Astrocyte (in vitro differentiated cells and primary cell): ENCODE measurements around the gene HS6ST1.

ENCODE experiments used
- EZH2 ChIP-seq: IDR thresholded peaks from 2 replicates; pipeline ENCODE4 v1.6.1; 2012; ENCODE audit warnings: mild to moderate bottlenecking, low read length, inconsistent platforms; ENCODE audit not compliant: insufficient read depth
- TF ChIP-seq, protein P1 (sequence below): IDR thresholded peaks from 2 replicates; pipeline ENCODE4 v1.5.1; 2011; ENCODE audit warnings: low read depth, mild to moderate bottlenecking, inconsistent platforms, low read length, moderate library complexity; ENCODE audit not compliant: insufficient read depth

DNA sequence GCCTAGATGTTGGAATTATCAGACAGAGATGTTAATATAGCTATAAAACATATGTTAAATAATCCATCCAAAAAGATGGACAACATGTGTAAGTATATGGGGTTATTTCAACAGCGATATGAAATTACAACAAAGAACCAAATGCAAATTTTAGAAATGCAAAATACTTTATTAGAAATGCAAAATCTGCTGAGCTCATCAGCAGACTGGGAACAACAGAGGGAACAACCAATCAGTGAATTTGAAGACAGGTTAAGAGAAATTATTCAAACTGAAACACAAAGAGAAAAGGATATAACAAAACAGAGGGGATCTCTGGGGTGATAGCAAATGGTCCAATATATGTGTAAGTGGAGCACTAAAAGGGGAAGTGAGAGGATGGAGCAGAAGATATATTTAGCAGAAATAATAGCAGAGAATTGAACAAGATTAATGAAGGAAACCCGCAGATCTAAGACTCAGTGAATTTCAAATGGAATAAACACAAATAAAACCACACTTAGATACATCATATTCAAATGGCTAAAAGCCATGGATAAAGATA lies 13.5 kb upstream of the HS6ST1 start:
- TF ChIP-seq, protein P1, sequence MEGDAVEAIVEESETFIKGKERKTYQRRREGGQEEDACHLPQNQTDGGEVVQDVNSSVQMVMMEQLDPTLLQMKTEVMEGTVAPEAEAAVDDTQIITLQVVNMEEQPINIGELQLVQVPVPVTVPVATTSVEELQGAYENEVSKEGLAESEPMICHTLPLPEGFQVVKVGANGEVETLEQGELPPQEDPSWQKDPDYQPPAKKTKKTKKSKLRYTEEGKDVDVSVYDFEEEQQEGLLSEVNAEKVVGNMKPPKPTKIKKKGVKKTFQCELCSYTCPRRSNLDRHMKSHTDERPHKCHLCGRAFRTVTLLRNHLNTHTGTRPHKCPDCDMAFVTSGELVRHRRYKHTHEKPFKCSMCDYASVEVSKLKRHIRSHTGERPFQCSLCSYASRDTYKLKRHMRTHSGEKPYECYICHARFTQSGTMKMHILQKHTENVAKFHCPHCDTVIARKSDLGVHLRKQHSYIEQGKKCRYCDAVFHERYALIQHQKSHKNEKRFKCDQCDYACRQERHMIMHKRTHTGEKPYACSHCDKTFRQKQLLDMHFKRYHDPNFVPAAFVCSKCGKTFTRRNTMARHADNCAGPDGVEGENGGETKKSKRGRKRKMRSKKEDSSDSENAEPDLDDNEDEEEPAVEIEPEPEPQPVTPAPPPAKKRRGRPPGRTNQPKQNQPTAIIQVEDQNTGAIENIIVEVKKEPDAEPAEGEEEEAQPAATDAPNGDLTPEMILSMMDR = no peak
- TF ChIP-seq EZH2 = no peak
